GM19324 (cell line): ENCODE data around the gene VPS37B.

Experiments
- ATAC-seq: cut with Tn5 transposase; IDR thresholded peaks from one replicate; pipeline ENCODE4 v1.9.1; 2021; ENCODE audit warnings: mild to moderate bottlenecking, moderate library complexity; ENCODE audit not compliant: unreplicated experiment, low FRiP score

The VPS37B gene

GRCh38 chr12:122844366-122844971 is 51.5 kb downstream of the VPS37B start:
- no peak for ATAC-seq

- ATAC-seq = no peak
These were observed 52.5 kb downstream of the VPS37B start for GRCh38 chr12:122843455-122843854.

- ATAC-seq = no peak
These were observed 53.2 kb downstream of the VPS37B start for GRCh38 chr12:122842505-122843405.

- no peak for ATAC-seq
These were observed 54.2 kb downstream of the VPS37B start for GRCh38 chr12:122841544-122842321.

GRCh38 chr12:122840580-122841513 is 55.1 kb downstream of the VPS37B start:
- no peak for ATAC-seq

- no peak for ATAC-seq
These were observed 55.9 kb downstream of the VPS37B start for GRCh38 chr12:122839907-122840554.

GRCh38 chr12:122838841-122839240 is 57.1 kb downstream of the VPS37B start:
- no peak for ATAC-seq

- ATAC-seq = no peak
These were observed 58.3 kb downstream of the VPS37B start for GRCh38 chr12:122837306-122838265.

GRCh38 chr12:122836027-122836921 is 59.6 kb downstream of the VPS37B start:
- peak; percentile 52 for ATAC-seq

GRCh38 chr12:122835750-122836026 is 60.2 kb downstream of the VPS37B start:
- ATAC-seq = no peak

GRCh38 chr12:122834921-122835749 is 60.8 kb downstream of the VPS37B start, which contains the start of gene HIP1R:
Gene HIP1R, plus strand, starts transcription at chr12:122835457. Its CDS starts 94 bp downstream, at chr12:122835551.
- no peak for ATAC-seq

GRCh38 chr12:122834104-122834920 is 61.6 kb downstream of the VPS37B start:
- ATAC-seq = no peak

GRCh38 chr12:122830517-122831214 is 65.3 kb downstream of the VPS37B start:
- ATAC-seq = no peak

- no peak for ATAC-seq
These were observed 68.7 kb downstream of the VPS37B start for GRCh38 chr12:122827258-122827657.
